DMS53 (cell line): Measurements from ENCODE around the gene LYSMD4.
A peak's percentile ranks its signal among the peaks of the same experiment; 100 is the strongest.

Source experiments
- DNase-seq: peaks from one replicate; lab custom pipeline; 2025; lab: John Stamatoyannopoulos, UW

Gene LYSMD4

GRCh38 chr15:99706557-99707303 lies 26.5 kb downstream of the LYSMD4 start:
- DNase-seq: no peak

- peak; percentile 84 for DNase-seq
Measured at GRCh38 chr15:99704444-99704838, 28.8 kb downstream of the LYSMD4 start.

- peak; percentile 81 for DNase-seq
Measured at GRCh38 chr15:99703603-99704443, 29.4 kb downstream of the LYSMD4 start.

- no peak for DNase-seq
Measured at GRCh38 chr15:99702895-99703602, 30.2 kb downstream of the LYSMD4 start.

GRCh38 chr15:99696096-99696495 lies 37.1 kb downstream of the LYSMD4 start:
- no peak for DNase-seq

GRCh38 chr15:99692825-99693224 lies 40.4 kb downstream of the LYSMD4 start:
- no peak for DNase-seq

- DNase-seq: no peak
Measured at GRCh38 chr15:99686290-99686689, 46.9 kb downstream of the LYSMD4 start.

- no peak for DNase-seq
Measured at GRCh38 chr15:99683000-99683670, 50.1 kb downstream of the LYSMD4 start.

GRCh38 chr15:99682455-99682854 lies 50.8 kb downstream of the LYSMD4 start:
- DNase-seq: peak; percentile 1

- DNase-seq: no peak
Measured at GRCh38 chr15:99681990-99682389, 51.2 kb downstream of the LYSMD4 start.

- DNase-seq: no peak
Measured at GRCh38 chr15:99680276-99680675, 53.0 kb downstream of the LYSMD4 start.

GRCh38 chr15:99677540-99678134 lies 55.6 kb downstream of the LYSMD4 start:
- no peak for DNase-seq
